Calu3 (cell line): ENCODE data around the gene ARMS2. TPM values are rescaled to one million over a fixed set of nuclear protein-coding genes. Genes with fewer than 3 reads are reported as not detected.

ENCODE experiments used
- BruUV-seq: library from RNA; stranded (reverse); fragments of 400-500 nt; replicated peaks from 2 replicates; lab custom pipeline; 2021; lab: Mats Ljungman, UMichigan
- CTCF ChIA-PET: fragments of 300-600 bp; sonication (Branson Sonifier 250); formaldehyde crosslinking; loops from one replicate; lab custom pipeline; 2022; ENCODE audit warnings: antibody characterized with exemption; lab: Charles Lee
- DNase-seq: peaks from one replicate; pipeline ENCODE4 v3.0.0; 2022
- H3K27ac Mint-ChIP-seq: one replicate; pipeline ENCODE4 v1.8.0; 2022; ENCODE audit warnings: mixed read lengths; ENCODE audit not compliant: unreplicated experiment
- H3K27me3 Mint-ChIP-seq: one replicate; pipeline ENCODE4 v1.8.0; 2022; ENCODE audit warnings: mixed read lengths; ENCODE audit not compliant: unreplicated experiment
- H3K36me3 Mint-ChIP-seq: one replicate; pipeline ENCODE4 v1.8.0; 2022; ENCODE audit warnings: mild to moderate bottlenecking, moderate library complexity, mixed read lengths; ENCODE audit not compliant: insufficient read depth, unreplicated experiment
- H3K4me1 Mint-ChIP-seq: one replicate; pipeline ENCODE4 v1.8.0; 2022; ENCODE audit warnings: mild to moderate bottlenecking, low read depth, mixed read lengths; ENCODE audit not compliant: unreplicated experiment
- H3K4me3 Mint-ChIP-seq: one replicate; pipeline ENCODE4 v1.8.0; 2022; ENCODE audit warnings: mild to moderate bottlenecking, low read depth, moderate library complexity, mixed read lengths; ENCODE audit not compliant: unreplicated experiment
- H3K9me3 Mint-ChIP-seq: one replicate; pipeline ENCODE4 v1.8.0; 2022; ENCODE audit warnings: low read depth, mixed read lengths; ENCODE audit not compliant: unreplicated experiment
- CTCF ChIP-seq: fragments of 200-600 bp; IDR thresholded peaks from one replicate; pipeline ENCODE4 v1.8.0; 2022; ENCODE audit warnings: antibody characterized with exemption; ENCODE audit not compliant: unreplicated experiment
- intact Hi-C: fragments of 100-400 bp; cut with micrococcal nuclease; formaldehyde crosslinking; loops from one replicate; pipeline ENCODE4 v1.10.0; 2022; ENCODE audit not compliant: unreplicated experiment
- total RNA-seq: library from RNA; stranded (reverse); gene quantifications from 2 replicates; pipeline ENCODE4 v1.2.3, GENCODE V29; 2022

Gene ARMS2
- total RNA-seq, 1 experiment from 2014 or later = not detected

DNA sequence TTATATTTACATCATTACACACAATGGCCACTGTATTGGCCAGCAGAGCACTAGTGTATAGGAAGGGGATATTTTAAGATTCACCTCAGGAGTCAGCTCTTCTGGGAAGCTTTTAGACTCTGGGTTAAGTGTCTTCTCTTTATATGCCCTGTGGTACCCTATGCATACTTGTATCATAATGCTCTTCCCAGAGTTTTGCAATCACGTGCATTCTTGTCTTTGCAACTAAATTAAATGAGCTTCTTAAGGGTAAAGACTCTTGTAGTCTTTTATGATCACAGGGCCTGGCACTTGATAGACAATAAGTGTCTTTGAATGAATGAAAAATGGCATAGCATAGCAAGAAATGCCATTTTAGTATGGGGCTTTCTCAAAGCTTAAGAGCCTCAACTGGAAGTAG, 35.4 kb upstream of the ARMS2 start:
- Mint-ChIP-seq H3K27ac (no peak overlapping the region), H3K9me3 (no peaks in the 10 kb centered on the region), H3K4me1 (no peaks in the 10 kb centered on the region), H3K36me3 (peaks cover 4% of the 10 kb centered on the region), H3K27me3 (no peaks in the 10 kb centered on the region), H3K4me3 (no peak overlapping the region)
- intact Hi-C loops = no loop called here
- TF ChIP-seq CTCF = no peak
- no peak for DNase-seq
- CTCF ChIA-PET = interaction anchor here (0.9 kb wide), 1 partner anchor 120 kb away, joined by 3 read pairs; no protein-coding TSS in a partner anchor
- no TSS peak for BruUV-seq

- H3K4me3 Mint-ChIP-seq = no peak overlapping the region
- no peaks in the 10 kb centered on the region for H3K9me3 Mint-ChIP-seq
- BruUV-seq = no TSS peak
- H3K27me3 Mint-ChIP-seq = no peaks in the 10 kb centered on the region
- H3K4me1 Mint-ChIP-seq = no peaks in the 10 kb centered on the region
- no peak for TF ChIP-seq CTCF
- H3K36me3 Mint-ChIP-seq = no peaks in the 10 kb centered on the region
- DNase-seq = no peak
- intact Hi-C loops = no loop called here
- CTCF ChIA-PET = interaction anchor here (0.9 kb wide), 1 partner anchor 121 kb away, joined by 3 read pairs; no protein-coding TSS in a partner anchor
- no peak overlapping the region for H3K27ac Mint-ChIP-seq
Observed at GRCh38 chr10:122419876-122420623, 34.4 kb upstream of the ARMS2 start.

DNA sequence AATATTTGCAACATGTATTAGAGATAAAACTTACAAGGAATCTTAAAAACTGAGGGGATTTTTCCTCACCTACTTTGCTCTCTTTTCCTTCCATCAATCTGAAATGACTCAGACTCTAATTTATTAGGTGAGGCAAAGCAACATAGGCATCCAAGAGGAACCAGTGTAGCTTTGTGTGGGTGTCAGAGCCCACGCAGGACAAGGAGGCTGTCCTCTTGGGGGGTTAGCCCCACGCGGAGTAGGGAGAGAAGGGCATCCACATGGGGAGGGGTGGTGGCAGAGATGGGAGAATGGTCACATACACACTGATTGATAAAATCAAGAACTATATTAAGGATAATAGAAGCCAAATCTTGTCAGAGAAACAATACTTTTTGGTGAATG, 33.8 kb upstream of the ARMS2 start:
- H3K27me3 Mint-ChIP-seq = no peaks in the 10 kb centered on the region
- DNase-seq = no peak
- intact Hi-C loops = no loop called here
- CTCF ChIA-PET = no interaction called here
- TF ChIP-seq CTCF = no peak
- no peak overlapping the region for H3K4me3 Mint-ChIP-seq
- H3K9me3 Mint-ChIP-seq = no peaks in the 10 kb centered on the region
- no peaks in the 10 kb centered on the region for H3K4me1 Mint-ChIP-seq
- no TSS peak for BruUV-seq
- no peaks in the 10 kb centered on the region for H3K36me3 Mint-ChIP-seq
- no peak overlapping the region for H3K27ac Mint-ChIP-seq

DNA sequence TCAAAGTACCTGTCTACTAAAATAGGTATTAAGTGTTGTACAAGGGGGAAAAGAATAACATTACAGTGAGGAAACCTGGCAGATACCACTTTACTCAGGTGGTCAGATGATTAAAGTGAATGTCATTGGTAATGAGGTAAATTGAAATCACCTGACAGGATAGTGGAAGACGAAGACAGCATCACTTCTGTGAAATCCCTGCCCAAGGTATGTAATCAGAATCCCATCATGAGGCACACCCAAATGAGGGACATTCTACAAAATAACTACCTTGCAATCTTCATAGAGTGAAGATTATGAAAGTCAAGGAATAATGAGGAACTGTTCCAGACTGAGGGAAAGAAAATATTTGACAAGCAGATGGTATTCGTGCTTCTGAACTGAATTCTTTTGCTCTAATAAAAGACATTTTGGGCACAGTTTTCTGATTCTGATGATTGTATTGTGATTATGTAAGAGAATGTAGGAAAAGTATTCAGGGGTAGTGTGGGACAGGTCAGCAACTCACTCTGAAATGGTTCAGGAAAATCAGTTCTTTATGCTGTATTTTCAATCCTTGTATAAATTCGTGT, 33.3 kb upstream of the ARMS2 start:
- Mint-ChIP-seq H3K4me3 (no peak overlapping the region), H3K36me3 (no peaks in the 10 kb centered on the region), H3K27ac (no peak overlapping the region), H3K9me3 (no peaks in the 10 kb centered on the region), H3K27me3 (no peaks in the 10 kb centered on the region), H3K4me1 (no peaks in the 10 kb centered on the region)
- CTCF ChIA-PET = no interaction called here
- intact Hi-C loops = no loop called here
- DNase-seq = no peak
- no TSS peak for BruUV-seq
- TF ChIP-seq CTCF = no peak
